Middle frontal gyrus (tissue), 1 donor: ENCODE data around the gene TMEM150B.
"Not testable (repeated sequence)": the region's sequence is repeated elsewhere in the genome, so short reads cannot be mapped to it uniquely, and the experiment has no call there.

ENCODE experiments used
- DNase-seq: peaks from one replicate; pipeline ENCODE4 v3.0.0-alpha.2; 2015; ENCODE audit warnings: low spot score; ENCODE audit errors: extremely low spot score

Gene TMEM150B

DNA sequence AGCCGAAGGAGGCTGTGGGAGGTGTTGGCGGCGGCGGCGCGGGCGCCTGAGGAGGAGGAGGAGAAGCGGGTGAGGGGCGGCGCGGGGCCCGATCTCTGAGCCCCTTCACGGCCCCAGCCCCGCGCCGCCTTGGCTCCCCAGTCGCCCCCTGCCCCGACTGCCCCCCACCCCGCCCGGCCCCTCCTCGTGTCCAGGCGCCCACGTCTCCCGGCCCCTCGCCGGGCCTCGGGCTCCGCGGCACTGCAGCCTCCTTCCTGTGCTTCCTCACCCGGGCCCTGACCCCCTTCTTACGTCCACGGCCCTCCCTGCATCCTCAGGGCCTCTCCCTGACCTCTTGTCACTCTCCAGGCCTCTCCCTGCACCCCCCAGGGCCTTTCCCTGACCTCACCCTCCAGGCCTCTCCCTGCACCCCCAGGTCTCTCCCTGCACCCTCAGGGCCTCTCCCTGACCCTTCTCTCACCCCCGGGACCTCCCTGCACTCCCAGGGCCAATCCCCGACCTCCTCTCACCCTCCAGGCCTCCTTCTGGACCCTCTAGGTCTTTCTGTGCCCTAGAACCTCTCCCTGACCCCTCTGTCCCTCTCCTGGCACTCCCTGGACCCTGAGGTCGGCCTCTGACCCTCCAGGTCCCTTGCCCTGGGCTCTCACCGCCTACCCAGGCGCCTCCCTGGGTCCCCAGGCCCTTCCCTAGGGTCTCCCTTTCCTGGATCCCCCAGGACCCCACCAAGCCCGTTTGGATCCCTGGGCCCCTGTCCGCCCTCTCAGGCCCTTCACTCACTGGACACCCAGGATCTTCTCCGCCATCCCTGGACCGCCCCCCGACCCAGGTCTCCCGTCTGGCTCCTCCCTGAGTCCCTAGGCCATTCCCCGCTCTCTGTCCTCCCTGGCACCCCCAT is 15.0 kb upstream of the TMEM150B start:
- no peak for DNase-seq

DNA sequence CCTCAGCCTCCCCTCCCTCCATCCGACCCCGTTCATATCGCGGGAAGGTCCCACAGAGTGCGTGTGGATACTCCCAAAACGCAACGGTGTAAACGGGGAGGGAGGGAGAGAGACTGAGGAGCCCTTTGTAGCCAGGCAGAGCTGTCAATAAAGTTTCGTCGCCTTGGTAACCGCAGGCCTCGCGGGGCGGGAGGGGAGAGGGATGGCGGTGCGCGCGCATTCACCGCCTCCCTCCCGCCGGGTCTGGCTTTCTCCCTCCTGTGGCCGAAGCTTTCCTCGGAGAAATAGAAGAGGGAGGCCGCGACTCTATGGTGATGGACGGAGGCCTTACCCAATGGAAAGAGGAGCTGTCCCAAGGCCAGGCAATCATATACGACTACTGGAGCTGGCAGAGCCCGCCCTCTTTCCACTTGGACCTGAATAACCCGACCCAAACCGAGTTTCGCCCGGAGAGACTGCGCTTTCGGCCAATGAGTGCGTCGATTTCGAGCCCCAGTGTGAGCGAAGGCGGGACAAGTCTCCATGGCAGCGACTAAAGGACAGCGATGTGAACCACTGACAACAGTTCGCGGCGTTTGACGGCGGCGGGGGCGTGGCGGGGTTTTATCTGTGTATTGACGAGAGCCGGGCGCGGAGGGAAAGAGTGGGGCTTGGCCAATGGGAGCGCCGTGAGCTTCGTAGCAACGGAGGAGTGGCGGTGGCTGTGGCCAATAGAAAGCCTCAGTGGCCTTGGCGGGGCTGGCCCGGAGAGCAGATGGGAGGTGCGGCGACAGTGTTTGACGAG is 14.2 kb upstream of the TMEM150B start, which contains the start of gene KMT5C:
Gene KMT5C (plus strand): TSS at position 772 of the 784 bp plus-strand sequence. CDS start 2,061 bp downstream, outside the sequence.
- peak; percentile 100 for DNase-seq

DNA sequence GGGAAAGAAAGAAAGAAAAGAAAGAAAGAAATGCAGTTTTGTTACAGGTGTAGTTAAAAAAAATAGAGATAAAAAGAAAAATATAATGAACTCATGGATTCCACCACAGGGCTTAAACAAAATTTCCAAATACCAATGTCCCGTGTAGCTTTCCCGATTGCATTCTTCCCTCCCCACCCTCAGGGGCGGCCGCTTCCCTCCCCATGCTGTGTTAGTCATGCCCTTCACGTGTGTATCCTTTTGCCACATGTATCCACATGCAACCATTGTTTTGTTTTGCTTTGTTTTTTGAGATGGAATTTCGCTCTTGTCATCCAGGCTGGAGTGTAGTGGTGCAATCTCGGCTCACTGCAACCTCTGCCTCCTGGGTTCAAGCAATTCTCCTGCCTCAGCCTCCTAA is 11.0 kb upstream of the TMEM150B start:
- DNase-seq = no peak

DNA sequence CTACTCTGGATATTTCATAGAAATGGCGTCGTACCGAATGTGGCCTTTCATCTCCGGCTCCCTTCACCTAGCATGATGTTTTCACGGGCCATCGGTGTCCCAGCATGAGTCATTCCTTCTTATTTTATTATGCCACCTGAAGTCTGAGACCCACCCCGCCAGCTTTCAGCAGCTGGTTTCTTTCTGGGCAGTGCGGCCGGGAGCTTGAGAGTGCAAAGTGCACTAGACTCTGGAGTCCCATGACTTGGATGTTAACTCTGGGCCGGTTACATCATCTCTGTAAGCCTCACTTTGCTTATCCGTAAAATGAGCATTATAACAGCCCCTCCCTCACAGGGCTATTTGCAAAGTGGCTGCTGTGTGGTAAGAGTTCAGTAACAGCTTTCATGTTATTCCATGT is 8.7 kb upstream of the TMEM150B start:
- DNase-seq = no peak

DNA sequence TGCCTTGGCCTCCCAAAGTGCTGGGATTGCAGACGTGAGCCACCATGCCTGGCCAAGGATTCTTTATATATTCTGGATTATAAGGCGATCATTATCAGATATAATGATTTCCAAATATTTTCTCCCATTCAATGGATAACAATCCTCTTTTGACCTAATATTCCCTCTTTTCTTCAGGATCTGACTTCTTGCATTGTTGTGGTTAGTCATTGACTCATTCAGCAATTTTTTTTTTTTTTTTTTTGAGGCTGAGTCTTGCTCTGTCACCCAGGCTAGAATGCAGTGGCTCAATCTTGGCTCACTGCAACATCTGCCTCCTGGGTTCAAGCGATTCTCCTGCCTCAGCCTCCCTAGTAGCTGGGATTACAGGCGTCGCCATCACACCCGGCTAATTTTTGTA is 4.7 kb upstream of the TMEM150B start:
- not testable (repeated sequence) for DNase-seq

DNA sequence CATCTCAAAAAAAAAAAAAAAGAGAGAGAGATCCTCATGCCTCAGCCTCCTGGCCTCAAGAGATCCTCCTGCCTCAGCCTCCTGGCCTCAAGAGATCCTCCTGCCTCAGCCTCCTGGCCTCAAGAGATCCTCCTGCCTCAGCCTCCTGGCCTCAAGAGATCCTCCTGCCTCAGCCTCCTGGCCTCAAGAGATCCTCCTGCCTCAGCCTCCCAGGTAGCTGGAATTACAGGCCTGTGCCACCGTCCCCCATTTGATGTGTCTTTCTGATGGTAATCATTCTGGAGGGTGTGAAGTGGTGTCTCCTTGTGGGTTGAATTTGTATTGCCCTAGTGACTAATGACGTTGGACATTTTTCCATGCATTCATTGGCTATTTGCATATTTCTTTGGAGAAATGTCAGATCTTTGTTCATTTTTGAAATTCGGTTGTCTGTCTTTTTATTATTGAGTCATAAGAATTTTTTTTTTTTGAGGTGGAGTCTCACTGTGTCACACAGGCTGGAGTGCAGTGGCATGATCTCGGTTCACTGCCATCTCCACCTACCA is 3.7 kb upstream of the TMEM150B start:
- not testable (repeated sequence) for DNase-seq

DNA sequence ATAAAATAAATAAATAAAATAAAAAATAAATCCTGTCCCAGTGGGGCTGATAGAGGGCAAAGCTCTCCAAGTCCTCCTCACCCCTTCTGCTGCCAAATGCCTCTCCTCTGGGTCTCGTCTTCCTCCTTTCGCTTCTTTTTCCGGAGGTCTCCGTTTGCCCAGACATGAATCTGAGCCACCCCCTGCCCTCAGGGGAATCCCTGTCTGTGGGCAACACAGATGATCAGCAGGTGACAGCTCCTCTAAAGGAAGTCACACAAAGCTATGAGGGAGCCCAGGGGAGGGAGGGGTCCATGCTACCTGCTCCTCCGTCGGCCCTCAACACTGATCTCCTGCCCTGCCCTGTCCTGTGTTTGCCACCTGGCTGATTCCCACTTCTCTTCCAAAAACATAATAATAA is 479 bp downstream of the TMEM150B start:
- DNase-seq = no peak

DNA sequence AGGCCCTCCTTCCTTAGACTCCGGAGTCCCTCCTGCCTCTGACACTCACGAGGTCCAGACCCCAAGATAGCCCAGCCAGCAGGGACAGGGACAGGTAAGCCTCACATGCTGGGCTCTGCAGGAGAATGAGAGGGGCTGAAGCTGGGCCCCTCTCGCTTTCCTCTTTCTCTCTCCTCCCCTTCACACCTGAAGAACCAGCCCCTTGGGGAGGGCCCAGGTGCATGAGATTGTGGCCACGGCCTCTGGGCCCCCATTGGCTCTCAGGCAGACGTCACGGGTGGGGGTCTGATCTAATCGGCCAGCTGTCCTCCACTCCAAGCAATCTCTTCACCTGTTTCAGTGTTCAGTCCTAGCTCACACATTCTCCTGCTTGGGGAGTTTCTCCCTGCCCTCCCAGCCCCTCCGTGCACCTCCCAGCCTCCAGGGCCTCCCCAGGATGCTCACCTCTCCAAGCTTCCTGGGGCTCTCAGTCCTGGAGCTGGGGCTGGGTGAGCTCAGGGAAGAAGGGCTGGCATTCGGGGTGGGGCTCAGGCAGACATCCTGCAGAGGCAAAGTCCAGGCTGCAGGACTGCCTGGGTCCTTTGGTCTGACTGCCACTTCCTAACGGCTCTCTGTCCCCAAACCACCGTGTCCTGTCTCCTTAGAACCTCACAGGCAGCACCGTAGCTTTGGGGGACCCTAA is 2.8 kb downstream of the TMEM150B start:
- no peak for DNase-seq

DNA sequence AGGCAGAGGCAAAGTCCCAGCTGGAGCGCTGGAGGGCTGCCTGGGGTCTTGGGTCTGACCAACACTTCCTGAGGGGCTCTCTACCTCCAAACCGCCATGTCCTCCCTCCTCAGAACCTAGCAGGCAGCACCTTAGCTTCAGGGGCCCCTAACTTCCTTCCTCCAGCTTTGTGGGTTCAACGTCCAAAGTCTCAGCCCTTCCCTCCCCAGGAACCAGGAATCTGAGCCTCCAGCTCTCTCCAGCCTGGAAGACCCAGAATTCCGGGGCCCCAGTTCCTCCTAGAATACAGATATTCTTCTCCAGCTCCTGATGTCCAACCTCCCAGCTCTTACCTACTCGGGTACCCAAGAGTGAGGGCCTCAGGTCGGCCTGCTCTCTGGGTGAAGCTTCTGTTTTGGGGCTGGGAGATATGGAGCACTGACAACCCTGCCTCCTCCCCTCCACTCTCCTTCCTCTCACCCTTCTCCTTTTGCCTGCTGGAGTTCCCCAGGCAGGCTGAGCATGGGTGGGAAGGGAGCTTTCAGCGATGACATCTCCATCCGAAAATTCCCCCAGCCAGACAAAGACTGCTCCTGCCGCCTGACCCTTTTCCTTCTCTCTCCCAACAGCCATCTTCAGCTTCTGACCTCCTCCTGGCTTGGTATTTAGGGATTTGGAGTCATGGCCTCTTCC is 3.5 kb downstream of the TMEM150B start:
- DNase-seq = no peak

DNA sequence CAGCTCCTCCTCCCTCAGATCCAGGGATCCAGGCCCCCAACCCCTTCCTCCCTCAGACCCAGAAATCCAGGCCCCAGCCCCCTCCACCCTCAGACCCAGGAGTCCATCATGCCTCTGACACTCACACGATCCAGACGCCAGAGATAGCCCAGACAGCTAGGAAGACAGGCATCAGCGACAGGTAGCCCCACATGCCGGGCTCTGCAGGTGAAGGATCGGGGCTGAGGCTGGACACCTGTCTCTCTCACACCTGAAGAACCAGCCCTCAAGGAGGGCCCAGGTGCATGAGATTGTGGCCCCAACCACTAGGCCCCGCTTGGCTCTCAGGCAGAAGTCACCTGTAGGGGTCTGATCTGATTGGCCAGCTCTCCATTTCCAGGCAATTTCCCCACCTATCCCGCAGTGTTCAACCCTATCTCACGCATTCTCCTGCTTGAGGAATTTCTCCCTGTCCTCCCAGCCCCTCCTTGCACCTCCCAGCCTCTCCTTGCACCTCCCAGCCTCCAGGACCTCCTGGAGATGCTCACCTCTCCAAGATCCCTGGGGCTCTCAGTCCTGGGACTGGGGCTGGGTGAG is 4.2 kb downstream of the TMEM150B start:
- no peak for DNase-seq

DNA sequence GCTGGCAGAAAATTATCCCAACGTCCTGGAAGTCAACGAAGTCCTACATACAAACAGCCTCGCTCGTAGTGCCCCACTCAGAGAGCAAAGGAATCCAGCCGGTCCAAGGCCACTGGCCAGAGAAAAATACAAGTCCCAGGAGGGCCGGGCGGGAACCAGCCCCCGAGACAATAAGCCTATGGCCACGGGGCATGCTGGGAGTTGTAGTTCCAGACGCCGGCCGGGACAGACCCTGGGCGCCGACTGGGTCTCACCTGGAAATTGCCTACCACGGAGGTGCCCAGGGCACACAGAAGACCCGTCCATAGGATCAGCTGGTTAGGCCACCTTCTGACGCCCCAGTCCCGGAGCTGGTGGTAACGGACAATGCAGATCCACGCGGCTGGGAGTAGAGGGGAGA is 5.4 kb downstream of the TMEM150B start:
- no peak for DNase-seq

DNA sequence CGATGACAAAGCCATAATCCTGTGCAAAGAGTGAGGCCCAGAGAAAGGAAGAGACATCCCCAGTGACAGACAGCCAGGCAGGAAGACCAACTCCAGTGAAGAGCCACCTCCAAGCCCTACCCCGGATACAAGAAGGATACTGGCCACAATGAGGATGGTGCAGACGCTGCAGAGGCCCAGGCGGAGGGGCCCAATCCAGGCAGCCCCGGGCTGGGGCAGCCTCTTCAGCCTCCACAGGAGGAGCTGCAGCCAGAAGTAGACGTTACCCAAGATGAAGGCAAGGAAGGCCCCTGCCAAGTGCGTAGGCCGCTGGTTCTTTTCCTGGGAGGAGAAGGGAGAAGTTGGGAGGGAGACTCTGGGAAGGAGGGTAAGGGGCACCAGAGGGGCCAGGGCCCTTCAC is 8.5 kb downstream of the TMEM150B start:
- DNase-seq = no peak

DNA sequence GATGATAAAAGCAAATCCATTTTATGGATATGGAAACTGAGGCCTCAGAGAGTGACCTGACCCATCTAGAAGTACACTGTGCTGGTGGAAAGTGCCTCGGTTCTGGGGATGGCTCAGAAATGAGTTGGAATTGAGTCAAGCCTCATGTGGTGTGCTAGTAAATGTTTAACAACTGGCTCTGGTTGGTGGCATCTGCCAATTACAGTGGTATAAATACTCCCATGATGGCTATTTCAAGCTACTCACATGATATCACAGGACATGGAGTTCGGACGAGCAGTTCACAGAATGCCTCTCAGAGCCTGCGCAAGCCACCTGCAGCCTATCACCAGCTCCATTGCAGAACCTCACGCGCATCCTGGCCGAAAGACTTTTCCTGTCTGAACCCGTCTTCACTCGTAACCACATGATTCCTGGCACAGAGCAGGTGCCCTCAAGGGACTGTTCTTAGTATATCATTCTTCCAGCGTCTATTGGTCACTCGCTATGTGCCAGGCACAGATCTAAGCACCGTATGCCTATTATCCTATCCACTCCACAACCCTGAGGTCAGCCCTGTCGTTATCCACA is 9.1 kb downstream of the TMEM150B start:
- no peak for DNase-seq

DNA sequence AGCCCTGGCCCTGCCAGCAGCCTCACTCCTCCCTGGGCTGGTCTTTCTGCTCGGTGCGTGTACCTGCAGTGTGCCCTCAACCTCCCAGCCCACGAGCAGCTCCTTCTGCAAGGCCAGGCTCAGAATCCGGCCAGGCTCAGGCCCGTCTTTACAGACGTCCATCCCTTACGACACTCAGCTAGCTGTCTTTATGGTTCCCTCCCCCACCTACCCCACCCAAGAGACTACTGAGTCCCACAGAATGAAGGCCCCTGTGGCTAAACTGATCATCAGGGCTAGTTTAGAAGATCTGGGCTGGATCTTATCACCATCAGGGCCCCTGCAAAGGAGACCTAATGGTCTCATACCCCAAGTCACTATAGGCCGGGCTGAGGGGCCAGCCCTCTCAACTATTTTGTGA is 10.7 kb downstream of the TMEM150B start:
- DNase-seq = no peak

DNA sequence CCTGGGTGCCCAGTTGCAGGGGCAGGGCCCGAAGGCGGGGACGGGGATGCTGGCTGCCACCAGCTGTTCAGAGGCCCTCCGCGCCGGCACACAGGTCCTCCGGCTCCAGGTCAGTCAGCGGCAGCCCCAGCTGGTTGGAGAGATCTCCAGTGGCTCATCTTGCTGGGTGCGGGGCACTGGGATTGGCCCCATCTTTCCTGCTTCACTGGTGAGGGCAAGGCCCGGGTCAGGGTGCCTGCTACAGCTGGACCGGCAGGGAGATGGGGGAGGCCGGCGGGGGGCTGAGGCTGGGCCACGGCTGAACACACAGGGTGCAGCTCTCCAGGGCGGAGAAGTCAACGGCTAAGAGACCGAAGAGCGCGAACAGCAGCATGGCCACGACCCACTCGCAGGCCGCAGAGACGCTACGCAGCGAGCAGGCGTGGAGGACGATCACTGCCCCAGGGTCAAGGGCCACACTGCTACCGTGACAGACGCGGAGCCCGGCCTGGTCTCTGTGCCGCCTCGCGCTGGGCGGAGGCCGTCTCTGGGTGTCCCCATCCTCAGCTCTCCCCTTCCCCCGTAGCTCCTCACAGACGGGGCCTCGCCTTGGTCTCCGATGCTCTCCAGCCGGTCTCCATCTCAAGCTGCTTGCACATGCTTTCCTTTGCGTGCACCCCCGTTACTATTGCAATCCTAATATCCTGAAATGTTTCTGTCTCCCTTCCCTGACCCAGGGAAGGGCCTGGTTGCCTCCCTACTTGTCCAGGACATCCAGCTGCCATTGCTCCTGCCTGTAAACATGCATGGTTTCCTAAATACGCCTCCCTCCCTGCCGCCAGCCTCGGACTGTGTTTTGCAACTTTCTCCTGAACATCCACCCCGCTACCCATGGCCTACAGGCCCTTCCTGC is 12.3 kb downstream of the TMEM150B start:
- no peak for DNase-seq

DNA sequence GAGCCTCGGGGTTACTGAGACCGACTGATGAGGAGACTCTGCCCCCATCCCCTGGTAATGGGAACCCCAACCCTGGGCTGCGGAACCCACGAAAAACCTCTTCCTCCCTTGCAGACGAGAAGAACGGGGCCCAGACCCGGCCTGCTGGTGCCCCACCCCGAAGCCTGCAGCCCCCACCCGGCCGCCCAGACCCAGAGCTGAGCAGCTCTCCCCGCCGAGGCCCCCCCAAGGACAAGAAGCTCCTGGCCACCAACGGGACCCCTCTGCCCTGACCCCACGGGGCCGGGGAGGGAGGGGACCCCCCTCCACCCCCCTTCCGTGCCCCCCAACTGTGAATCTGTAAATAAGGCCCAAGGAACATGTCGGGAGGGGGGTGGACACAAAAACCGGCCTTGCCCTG is 13.3 kb downstream of the TMEM150B start:
- DNase-seq = no peak

DNA sequence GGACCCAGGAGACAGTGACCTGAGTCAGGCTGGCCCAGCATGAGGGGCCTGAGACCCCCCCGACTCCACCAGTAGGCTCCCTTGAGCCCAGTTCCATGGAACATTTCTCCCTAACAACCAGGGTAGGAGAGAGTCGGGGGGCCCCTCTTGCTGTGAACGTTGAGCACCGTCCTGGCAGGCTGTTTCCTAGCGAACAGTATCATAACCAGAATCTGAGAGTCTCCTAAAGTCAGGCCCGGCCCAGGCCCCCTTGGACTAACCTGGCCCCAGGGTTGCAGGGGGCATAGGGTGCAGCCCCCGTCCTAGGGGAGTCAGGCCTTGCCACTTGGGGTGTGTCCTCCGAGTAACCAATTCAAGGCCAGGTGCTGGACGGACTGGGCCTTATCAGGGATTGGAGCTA is 13.7 kb downstream of the TMEM150B start:
- DNase-seq = no peak

DNA sequence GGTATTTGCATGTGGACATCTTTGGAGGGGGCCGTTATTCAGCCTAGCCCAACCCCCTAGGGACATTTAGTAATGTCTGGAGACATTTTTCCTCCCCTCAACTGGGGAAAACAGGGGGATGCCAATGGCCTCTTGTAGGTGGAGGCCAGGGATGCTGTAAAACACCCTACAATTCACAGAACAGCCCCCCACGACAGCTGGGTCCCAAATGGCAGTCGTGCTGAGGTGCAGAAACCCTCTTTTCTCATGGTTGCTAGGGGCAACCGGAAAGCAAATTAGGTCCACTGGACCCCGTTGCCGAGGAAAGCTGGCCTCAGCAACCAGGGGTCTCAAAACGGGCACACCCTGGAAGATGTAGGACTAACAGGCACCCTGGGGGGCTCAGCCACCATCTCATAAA is 14.6 kb downstream of the TMEM150B start:
- no peak for DNase-seq

DNA sequence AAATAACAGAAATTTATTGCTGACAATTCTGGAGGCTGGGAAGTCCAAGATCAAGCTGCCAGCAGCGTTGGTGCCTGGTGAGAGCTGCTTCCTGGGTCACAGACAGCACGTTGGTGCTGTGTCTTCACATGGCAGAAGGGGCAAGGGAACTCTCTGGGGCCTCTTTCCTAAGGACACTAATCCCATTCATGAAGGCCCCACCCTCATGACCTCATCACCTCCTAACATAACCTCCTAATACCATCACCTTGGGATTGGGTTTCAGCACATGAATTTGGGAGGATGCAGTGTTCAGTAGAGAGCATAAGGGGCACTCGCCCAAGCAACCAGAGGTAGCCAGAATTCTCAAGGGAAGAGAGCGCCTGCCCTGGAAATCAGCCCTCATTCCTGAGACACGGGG is 15.7 kb downstream of the TMEM150B start:
- DNase-seq = no peak
